Cardiac muscle cell (in vitro differentiated cells and primary cell): Measurements from ENCODE around the gene OCIAD2. TPM values are rescaled to one million over a fixed set of nuclear protein-coding genes. Genes with fewer than 3 reads are reported as not detected.
"Not testable (repeated sequence)": the region's sequence is repeated elsewhere in the genome, so short reads cannot be mapped to it uniquely, and the experiment has no call there.

ENCODE experiments used
- DNase-seq, 2 donors: peaks; one replicate each; pipeline versions ENCODE4 v3.0.0 to v3.0.0-alpha.2; 2010 to 2017; ENCODE audit warnings: low read depth in 1 of 2, low spot score in 1 of 2
- H3K27ac ChIP-seq: fragments of 200-600 bp; sonication (generic); 2 replicates; pipeline ENCODE4 v1.5.1; 2016
- H3K27me3 ChIP-seq: fragments of 200-600 bp; sonication (generic); 2 replicates; pipeline ENCODE4 v1.6.0; 2016; ENCODE audit warnings: control low read depth
- H3K36me3 ChIP-seq: fragments of 200-600 bp; sonication (generic); 2 replicates; pipeline ENCODE4 v1.5.1; 2016; ENCODE audit warnings: control low read depth
- H3K4me1 ChIP-seq: fragments of 200-600 bp; sonication (generic); 2 replicates; pipeline ENCODE4 v1.8.1; 2017; ENCODE audit warnings: low read depth, mild to moderate bottlenecking, mixed run types
- H3K4me3 ChIP-seq: fragments of 200-600 bp; sonication (generic); 2 replicates; pipeline ENCODE4 v1.5.1; 2016; ENCODE audit warnings: mild to moderate bottlenecking
- H3K9me3 ChIP-seq: fragments of 200-600 bp; sonication (generic); 2 replicates; pipeline ENCODE4 v1.5.1; 2017; ENCODE audit warnings: low read depth, mild to moderate bottlenecking, control low read depth
- polyA plus RNA-seq: library from polyadenylated mRNA; unstranded; fragments of >200 nt; fragmentation: Nextera tagmentation; extraction: Ambion mirVana; gene quantifications from 2 replicates; pipeline ENCODE4 v1.2.1, GENCODE V29; 2016
- total RNA-seq: library from RNA; depleted of rRNA; stranded (reverse); fragments of >200 nt; gene quantifications from 2 replicates; pipeline ENCODE4 v1.2.3, GENCODE V29; 2016
- TF ChIP-seq, protein P1 (sequence below): IDR thresholded peaks from 2 replicates; pipeline ENCODE4 v1.5.1; 2012; ENCODE audit warnings: low read depth, mild to moderate bottlenecking, low read length

OCIAD2 gene
- total and polyA plus RNA-seq, 2 experiments from 2014 or later = 14.5 to 88.0 TPM

DNA sequence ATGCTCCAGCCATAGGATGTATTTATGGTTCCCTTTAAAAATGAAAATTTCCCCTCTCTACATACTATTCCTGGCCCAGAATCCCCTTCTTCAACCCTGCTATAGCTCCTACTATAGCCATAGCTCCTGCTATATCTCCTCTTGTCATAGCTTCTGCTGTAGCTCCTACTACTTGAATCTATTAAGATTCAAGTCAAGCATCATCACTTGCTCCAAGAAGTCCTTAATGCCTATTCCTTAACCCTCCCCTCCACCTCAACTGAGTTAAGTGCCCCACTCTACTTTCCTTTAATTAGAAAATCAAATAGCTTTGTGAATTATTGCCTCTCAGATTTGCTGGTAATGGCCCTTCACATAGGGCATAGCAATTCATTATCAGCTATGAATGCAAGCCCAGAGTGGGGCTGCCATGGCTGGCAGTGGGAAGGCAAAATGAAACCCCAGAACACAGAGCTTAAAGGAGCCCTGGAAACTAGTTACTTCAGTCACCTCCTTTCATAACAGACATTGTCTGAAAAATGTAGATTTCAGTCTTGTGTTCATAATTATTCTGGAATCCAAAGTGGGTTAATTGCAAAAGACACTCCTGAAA, 15.4 kb downstream of the OCIAD2 start:
- H3K27me3 ChIP-seq = no peaks in the 10 kb centered on the region
- H3K36me3 ChIP-seq = no peaks in the 10 kb centered on the region
- DNase-seq = no peak
- TF ChIP-seq, protein P1, sequence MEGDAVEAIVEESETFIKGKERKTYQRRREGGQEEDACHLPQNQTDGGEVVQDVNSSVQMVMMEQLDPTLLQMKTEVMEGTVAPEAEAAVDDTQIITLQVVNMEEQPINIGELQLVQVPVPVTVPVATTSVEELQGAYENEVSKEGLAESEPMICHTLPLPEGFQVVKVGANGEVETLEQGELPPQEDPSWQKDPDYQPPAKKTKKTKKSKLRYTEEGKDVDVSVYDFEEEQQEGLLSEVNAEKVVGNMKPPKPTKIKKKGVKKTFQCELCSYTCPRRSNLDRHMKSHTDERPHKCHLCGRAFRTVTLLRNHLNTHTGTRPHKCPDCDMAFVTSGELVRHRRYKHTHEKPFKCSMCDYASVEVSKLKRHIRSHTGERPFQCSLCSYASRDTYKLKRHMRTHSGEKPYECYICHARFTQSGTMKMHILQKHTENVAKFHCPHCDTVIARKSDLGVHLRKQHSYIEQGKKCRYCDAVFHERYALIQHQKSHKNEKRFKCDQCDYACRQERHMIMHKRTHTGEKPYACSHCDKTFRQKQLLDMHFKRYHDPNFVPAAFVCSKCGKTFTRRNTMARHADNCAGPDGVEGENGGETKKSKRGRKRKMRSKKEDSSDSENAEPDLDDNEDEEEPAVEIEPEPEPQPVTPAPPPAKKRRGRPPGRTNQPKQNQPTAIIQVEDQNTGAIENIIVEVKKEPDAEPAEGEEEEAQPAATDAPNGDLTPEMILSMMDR = no peak
- H3K4me3 ChIP-seq = no peak overlapping the region
- H3K27ac ChIP-seq = no peak overlapping the region
- H3K9me3 ChIP-seq = no peaks in the 10 kb centered on the region
- H3K4me1 ChIP-seq = no peaks in the 10 kb centered on the region

DNA sequence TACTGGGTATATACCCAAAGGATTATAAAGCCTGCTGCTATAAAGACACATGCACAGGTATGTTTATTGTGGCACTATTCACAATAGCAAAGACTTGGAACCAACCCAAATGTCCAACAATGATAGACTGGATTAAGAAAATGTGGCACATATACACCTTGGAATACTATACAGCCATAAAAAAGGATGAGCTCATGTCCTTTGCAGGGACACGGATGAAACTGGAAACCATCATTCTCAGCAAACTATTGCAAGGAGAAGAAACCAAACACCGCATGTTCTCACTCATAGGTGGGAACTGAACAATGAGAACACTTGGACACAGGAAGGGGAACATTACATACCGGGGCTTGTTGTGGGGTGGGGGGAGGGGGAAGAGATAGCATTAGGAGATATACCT, 16.8 kb downstream of the OCIAD2 start:
- H3K36me3 ChIP-seq, H3K27me3 ChIP-seq, H3K9me3 ChIP-seq, H3K4me1 ChIP-seq, H3K4me3 ChIP-seq, H3K27ac ChIP-seq, DNase-seq: not testable (repeated sequence)

- not testable (repeated sequence) for DNase-seq, H3K9me3 ChIP-seq, H3K4me1 ChIP-seq, H3K4me3 ChIP-seq, H3K27me3 ChIP-seq, H3K36me3 ChIP-seq, H3K27ac ChIP-seq
Observed at GRCh38 chr4:48881646-48882045, 24.9 kb downstream of the OCIAD2 start.

- Histone ChIP-seq H3K4me1 (no peaks in the 10 kb centered on the region), H3K27ac (no peak overlapping the region), H3K9me3 (no peaks in the 10 kb centered on the region), H3K4me3 (no peak overlapping the region), H3K36me3 (no peaks in the 10 kb centered on the region), H3K27me3 (no peaks in the 10 kb centered on the region)
- DNase-seq = no peak
- TF ChIP-seq, protein P1 = no peak
Observed at GRCh38 chr4:48879561-48880442, 26.8 kb downstream of the OCIAD2 start.

DNA sequence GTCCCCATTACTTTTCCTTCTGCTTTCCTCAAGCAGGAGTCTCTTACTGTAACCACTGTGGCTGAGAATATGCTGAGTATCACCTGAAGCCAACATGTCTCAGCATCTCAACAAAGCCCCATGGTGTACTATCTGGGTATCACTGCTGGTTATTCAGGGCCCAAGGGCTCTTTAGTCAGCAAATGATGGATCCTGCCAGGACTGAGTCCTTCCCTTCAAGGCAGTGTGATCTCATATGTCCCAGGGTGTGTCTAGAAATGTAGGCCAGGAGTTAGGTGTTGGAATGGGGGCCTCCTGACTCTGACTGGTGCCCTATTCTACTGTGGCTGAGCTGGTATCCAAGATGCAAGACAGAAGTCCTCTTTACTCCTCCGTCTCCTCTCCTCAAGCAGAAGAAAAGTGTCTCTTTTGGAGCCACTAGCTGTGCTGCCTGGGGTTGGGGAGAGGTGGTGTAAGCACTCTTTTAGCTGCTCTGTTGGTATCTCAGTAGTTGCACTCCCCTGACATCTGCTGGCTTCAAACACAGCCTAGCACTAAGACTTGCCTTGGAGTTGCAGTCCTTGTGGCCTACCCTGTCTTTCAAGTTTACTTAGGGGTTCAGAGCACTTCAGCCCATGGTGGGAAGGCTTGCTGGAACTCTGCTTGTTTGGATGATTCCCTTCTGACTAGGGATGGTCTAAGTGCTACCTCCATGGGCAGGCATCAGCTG, 28.6 kb downstream of the OCIAD2 start:
- TF ChIP-seq, protein P1 = no peak
- no peak for DNase-seq

GRCh38 chr4:48864696-48865095, 41.9 kb downstream of the OCIAD2 start:
- not testable (repeated sequence) for H3K4me3 ChIP-seq, H3K27ac ChIP-seq, H3K9me3 ChIP-seq, H3K27me3 ChIP-seq, DNase-seq, H3K4me1 ChIP-seq
- H3K36me3 ChIP-seq = peaks cover 15% of the 10 kb centered on the region

More for the DNA sequence above, 28.6 kb downstream of the OCIAD2 start:
- H3K27ac ChIP-seq = no peak overlapping the region
- H3K27me3 ChIP-seq = no peaks in the 10 kb centered on the region
- H3K4me3 ChIP-seq = no peak overlapping the region
- H3K36me3 ChIP-seq = no peaks in the 10 kb centered on the region
- H3K4me1 ChIP-seq = no peaks in the 10 kb centered on the region
- H3K9me3 ChIP-seq = no peaks in the 10 kb centered on the region

- H3K36me3 ChIP-seq = peaks cover 18% of the 10 kb centered on the region
- H3K4me1 ChIP-seq = no peaks in the 10 kb centered on the region
- no peak for DNase-seq
- no peaks in the 10 kb centered on the region for H3K27me3 ChIP-seq
- TF ChIP-seq, protein P1 = no peak
- no peak overlapping the region for H3K27ac ChIP-seq
- no peaks in the 10 kb centered on the region for H3K9me3 ChIP-seq
- no peak overlapping the region for H3K4me3 ChIP-seq
Observed at GRCh38 chr4:48863728-48864127, 42.8 kb downstream of the OCIAD2 start.
